H9 (cell line): ENCODE results near the gene GLS. TPM values are rescaled to one million over a fixed set of nuclear protein-coding genes. Genes with fewer than 3 reads are reported as not detected.

Experiments
- DNase-seq: peaks from one replicate; pipeline ENCODE4 v3.0.0-alpha.2; 2017
- H2AFZ ChIP-seq: one replicate; pipeline ENCODE4 v1.6.1; 2013; ENCODE audit warnings: mild to moderate bottlenecking, low read length, control low read depth, moderate library complexity
- H2AK5ac ChIP-seq: 2 replicates; pipeline ENCODE4 v1.6.1; 2013; ENCODE audit warnings: low read length, control low read depth, mixed read lengths; ENCODE audit not compliant: insufficient read length
- H2BK120ac ChIP-seq: one replicate; pipeline ENCODE4 v1.6.1; 2013; ENCODE audit warnings: low read depth, mild to moderate bottlenecking, low read length, control low read depth, inconsistent platforms; ENCODE audit not compliant: poor library complexity, severe bottlenecking
- H2BK12ac ChIP-seq: 2 replicates; pipeline ENCODE4 v1.6.1; 2013; ENCODE audit warnings: low read length, control low read depth, mixed read lengths, low read depth; ENCODE audit not compliant: insufficient read length
- H2BK15ac ChIP-seq: 2 replicates; pipeline ENCODE4 v1.6.1; 2013; ENCODE audit warnings: low read depth, low read length, control low read depth
- H2BK20ac ChIP-seq: one replicate; pipeline ENCODE4 v1.6.1; 2013; ENCODE audit warnings: low read depth, mild to moderate bottlenecking, low read length, control low read depth, inconsistent platforms; ENCODE audit not compliant: poor library complexity, severe bottlenecking
- H2BK5ac ChIP-seq: 2 replicates; pipeline ENCODE4 v1.6.1; 2013; ENCODE audit warnings: low read length, control low read depth, mixed read lengths; ENCODE audit not compliant: insufficient read length
- H3K14ac ChIP-seq: 2 replicates; pipeline ENCODE4 v1.6.1; 2013; ENCODE audit warnings: low read length, control low read depth; ENCODE audit not compliant: insufficient read depth
- H3K18ac ChIP-seq: 2 replicates; pipeline ENCODE4 v1.6.1; 2013; ENCODE audit warnings: low read depth, mild to moderate bottlenecking, mixed read lengths, low read length, control low read depth; ENCODE audit not compliant: insufficient read length
- H3K23ac ChIP-seq: 2 replicates; pipeline ENCODE4 v1.6.1; 2013; ENCODE audit warnings: low read length, control low read depth, mixed read lengths, low read depth; ENCODE audit not compliant: insufficient read length
- H3K23me2 ChIP-seq: 2 replicates; pipeline ENCODE4 v1.6.1; 2013; ENCODE audit warnings: low read depth, mild to moderate bottlenecking, mixed read lengths, low read length, control low read depth; ENCODE audit not compliant: insufficient read length, poor library complexity, severe bottlenecking
- H3K27ac ChIP-seq: 2 replicates; pipeline ENCODE4 v1.5.1; 2013; ENCODE audit warnings: low read length, control low read depth, mixed read lengths, low read depth; ENCODE audit not compliant: insufficient read length
- H3K27me3 ChIP-seq: 2 replicates; pipeline ENCODE4 v1.6.1; 2013; ENCODE audit warnings: low read length, control low read depth, inconsistent platforms; ENCODE audit not compliant: insufficient read depth
- H3K4ac ChIP-seq: 2 replicates; pipeline ENCODE4 v1.6.1; 2013; ENCODE audit warnings: low read depth, mild to moderate bottlenecking, control low read depth, inconsistent platforms, low read length, moderate library complexity
- H3K4me1 ChIP-seq: 2 replicates; pipeline ENCODE4 v1.6.1; 2013; ENCODE audit warnings: low read length, control low read depth, inconsistent platforms; ENCODE audit not compliant: insufficient read depth
- H3K4me2 ChIP-seq: 2 replicates; pipeline ENCODE4 v1.6.1; 2013; ENCODE audit warnings: low read length, control low read depth, mixed read lengths; ENCODE audit not compliant: insufficient read length, insufficient read depth
- H3K56ac ChIP-seq: 2 replicates; pipeline ENCODE4 v1.6.1; 2013; ENCODE audit warnings: low read depth, mild to moderate bottlenecking, mixed read lengths, low read length, control low read depth; ENCODE audit not compliant: insufficient read length
- H3K79me1 ChIP-seq: 2 replicates; pipeline ENCODE4 v1.6.1; 2013; ENCODE audit warnings: low read depth, mild to moderate bottlenecking, moderate library complexity, low read length, control low read depth, inconsistent platforms; ENCODE audit not compliant: insufficient read depth, poor library complexity, severe bottlenecking
- H3K79me2 ChIP-seq: 2 replicates; pipeline ENCODE4 v1.6.1; 2013; ENCODE audit warnings: low read length, control low read depth, inconsistent platforms; ENCODE audit not compliant: insufficient read depth
- H3K9ac ChIP-seq: 2 replicates; pipeline ENCODE4 v1.6.1; 2013; ENCODE audit warnings: low read length, control low read depth, mixed read lengths; ENCODE audit not compliant: insufficient read length; ENCODE audit errors: extremely low read depth
- H3K9me3 ChIP-seq: one replicate; pipeline ENCODE4 v1.6.1; 2013; ENCODE audit warnings: low read depth, low read length, inconsistent platforms; ENCODE audit not compliant: control insufficient read depth
- H3T11ph ChIP-seq: one replicate; pipeline ENCODE4 v1.6.1; 2013; ENCODE audit warnings: mild to moderate bottlenecking, low read length, control low read depth, inconsistent platforms
- H4K20me1 ChIP-seq: one replicate; pipeline ENCODE4 v1.6.1; 2013; ENCODE audit not compliant: control insufficient read depth, insufficient read length, insufficient read depth
- H4K5ac ChIP-seq: 2 replicates; pipeline ENCODE4 v1.6.1; 2013; ENCODE audit warnings: low read depth, mild to moderate bottlenecking, mixed read lengths, low read length, control low read depth; ENCODE audit not compliant: insufficient read length
- H4K8ac ChIP-seq: replicated peaks from 2 replicates; pipeline ENCODE4 v1.6.1; 2013; ENCODE audit warnings: low read length, control low read depth, mixed read lengths, low read depth; ENCODE audit not compliant: insufficient read length
- H4K91ac ChIP-seq: 2 replicates; pipeline ENCODE4 v1.6.1; 2013; ENCODE audit warnings: low read depth, mild to moderate bottlenecking, moderate library complexity, mixed read lengths, low read length, control low read depth; ENCODE audit not compliant: insufficient read length
- H3K27ac Mint-ChIP-seq, 3 experiments: 2 replicates in 2 of 3; 3 replicates in 1 of 3; pipeline ENCODE4 v1.8.0; 2020 to 2021; ENCODE audit warnings: mixed read lengths in 3 of 3, mild to moderate bottlenecking in 1 of 3, moderate library complexity in 1 of 3
- H3K27me3 Mint-ChIP-seq: 2 replicates; pipeline ENCODE4 v1.8.0; 2021; ENCODE audit warnings: low read depth, mild to moderate bottlenecking, moderate library complexity, mixed read lengths
- H3K36me3 Mint-ChIP-seq, 3 experiments: 2 replicates in 2 of 3; 3 replicates in 1 of 3; pipeline ENCODE4 v1.8.0; 2020 to 2021; ENCODE audit warnings: low read depth in 3 of 3, mixed read lengths in 3 of 3; ENCODE audit not compliant: insufficient read depth in 1 of 3
- H3K4me1 Mint-ChIP-seq, 2 experiments: 2 replicates each; pipeline ENCODE4 v1.8.0; 2020; ENCODE audit warnings: mixed read lengths in 2 of 2
- H3K4me3 Mint-ChIP-seq, 2 experiments: 2 replicates in 1 of 2; 3 replicates in 1 of 2; pipeline ENCODE4 v1.8.0; 2020 to 2021; ENCODE audit warnings: mild to moderate bottlenecking in 2 of 2, mixed read lengths in 2 of 2, moderate library complexity in 1 of 2
- H3K9me3 Mint-ChIP-seq, 2 experiments: 2 replicates in 1 of 2; 3 replicates in 1 of 2; pipeline ENCODE4 v1.8.0; 2020; ENCODE audit warnings: mild to moderate bottlenecking in 2 of 2, mixed read lengths in 2 of 2, moderate library complexity in 1 of 2
- CTCF ChIP-seq: fragments of 200-600 bp; sonication (generic); conservative IDR thresholded peaks from 3 replicates; pipeline ENCODE4 v1.8.0; 2021; ENCODE audit warnings: antibody characterized with exemption, mild to moderate bottlenecking
- WGBS: extraction: QIAGEN DNeasy Blood & Tissue Kit; methylation state at CpG from one replicate; pipeline ENCODE4 v1.1.7; 2013; ENCODE audit warnings: missing lambda C conversion rate, low lambda C conversion rate, mixed read lengths; ENCODE audit not compliant: insufficient read length; ENCODE audit errors: extremely low coverage; 5-methylcytosine and 5-hydroxymethylcytosine counted together
- total RNA-seq: library from RNA; stranded (reverse); gene quantifications from 2 replicates; pipeline ENCODE4 v1.2.1, GENCODE V29; 2021

The GLS gene
- total RNA-seq, 1 experiment from 2014 or later, result 69.3 TPM

- Histone ChIP-seq H3K27ac (no peak overlapping the region), H2BK12ac (no peak overlapping the region), H3K79me2 (no peaks in the 10 kb centered on the region), H3K4me1 (no peaks in the 10 kb centered on the region), H3K79me1 (no peaks in the 10 kb centered on the region), H2AK5ac (no peak overlapping the region), H4K8ac (no peak overlapping the region), H3K23me2 (no peaks in the 10 kb centered on the region), H3K23ac (no peak overlapping the region), H3K27me3 (no peaks in the 10 kb centered on the region), H3K9ac (no peak overlapping the region), H4K91ac (no peak overlapping the region), H3K9me3 (no peaks in the 10 kb centered on the region), H3K18ac (no peak overlapping the region), H2BK5ac (no peak overlapping the region), H3K4ac (no peak overlapping the region), H2AFZ (no peak overlapping the region), H2BK20ac (no peak overlapping the region), H4K20me1 (no peaks in the 10 kb centered on the region), H3K14ac (no peak overlapping the region), H3T11ph (no peak overlapping the region), H2BK120ac (no peak overlapping the region), H3K4me2 (no peak overlapping the region), H4K5ac (no peak overlapping the region), H2BK15ac (no peak overlapping the region), H3K56ac (no peak overlapping the region)
- Mint-ChIP-seq H3K4me1 (0 out of 4 replicates have a peak, but pooled peaks cover 0 to 2% of the 10 kb centered on the region in 2 experiments), H3K4me3 (no peak overlapping the region), H3K27me3 (no peaks in the 10 kb centered on the region), H3K27ac (no peak overlapping the region), H3K36me3 (peaks cover 24 to 42% (median 36%) of the 10 kb centered on the region in 3 experiments), H3K9me3 (no peaks in the 10 kb centered on the region)
- no peak for TF ChIP-seq CTCF
- no peak for DNase-seq
- 100% methylated on average over 1 of the region's 1 CpG for whole genome bisulfite sequencing
Observed at GRCh38 chr2:190922376-190922775, 41.8 kb downstream of the GLS start.
